GM13977 (cell line): Measurements from ENCODE around the gene CENPM.

Source experiments
- DNase-seq: peaks from one replicate; pipeline ENCODE4 v3.0.0; 2012; ENCODE audit warnings: low spot score
- CTCF ChIP-seq: IDR thresholded peaks from 2 replicates; pipeline ENCODE4 v1.5.1; 2012; ENCODE audit warnings: mild to moderate bottlenecking, control low read depth; ENCODE audit not compliant: insufficient read depth; ENCODE audit errors: extremely low read depth, missing control alignments
- in situ Hi-C: fragments of 300-500 bp; cut with MboI; formaldehyde crosslinking; loops from one replicate; pipeline ENCODE4 v1.12.0; 2022; ENCODE audit warnings: low sequenced_read_pairs, low pct_unique_long_range_greater_than_20kb, mixed read lengths, inconsistent platforms; ENCODE audit not compliant: unreplicated experiment

CENPM gene

GRCh38 chr22:41899992-41900651, 46.8 kb downstream of the CENPM start:
- no peak for DNase-seq
- no peak for TF ChIP-seq CTCF
- in situ Hi-C loops = no loop called here

- no peak for DNase-seq
- in situ Hi-C loops = no loop called here
- TF ChIP-seq CTCF = no peak
These were observed 47.8 kb downstream of the CENPM start for GRCh38 chr22:41899110-41899509.

- no peak for DNase-seq
- in situ Hi-C loops = no loop called here
- TF ChIP-seq CTCF = no peak
These were observed 48.3 kb downstream of the CENPM start for GRCh38 chr22:41898645-41899044.

- in situ Hi-C loops = no loop called here
- DNase-seq = no peak
These were observed 53.2 kb downstream of the CENPM start for GRCh38 chr22:41893591-41894375.

GRCh38 chr22:41892721-41893120, 54.2 kb downstream of the CENPM start:
- TF ChIP-seq CTCF = no peak
- in situ Hi-C loops = no loop called here
- DNase-seq = no peak

More at GRCh38 chr22:41893591-41894375, 53.2 kb downstream of the CENPM start:
- TF ChIP-seq CTCF = no peak

- no peak for DNase-seq
- no peak for TF ChIP-seq CTCF
- in situ Hi-C loops = no loop called here
These were observed 55.5 kb downstream of the CENPM start for GRCh38 chr22:41891407-41891806.
